ENCODE data around the gene MRAP2. TPM values are rescaled to one million over a fixed set of nuclear protein-coding genes. Genes with fewer than 3 reads are reported as not detected.

MRAP2 gene
- total RNA-seq, 1 donor from 2014 or later, result 4.2 TPM

GRCh38 chr6:83998021-83998584 is 35.5 kb upstream of the MRAP2 start:
- TF ChIP-seq POLR2AphosphoS5 (IDR thresholded peaks at IDR 0.05; ENCODE audit: insufficient read depth in 1 of 2, low read depth in 1 of 2) (no peak), POLR2A (IDR thresholded peaks at IDR 0.05) (no peak), CTCF (IDR thresholded peaks at IDR 0.05) (no peak)
- Histone ChIP-seq H3K9me3 (no peaks in the 10 kb centered on the region), H3K4me3 (no peak overlapping the region), H3K27ac (no peak overlapping the region), H3K4me1 (no peaks in the 10 kb centered on the region), H3K27me3 (no peaks in the 10 kb centered on the region), H3K36me3 (no peaks in the 10 kb centered on the region)
- no peak for DNase-seq (ENCODE audit: extremely low spot score in 2 of 2)
- intact Hi-C loops (cut with DNase I), result no loop called here

- H3K36me3 ChIP-seq, result no peaks in the 10 kb centered on the region
- no peak overlapping the region for H3K27ac ChIP-seq
- TF ChIP-seq CTCF (IDR thresholded peaks at IDR 0.05) (no peak), POLR2AphosphoS5 (IDR thresholded peaks at IDR 0.05; ENCODE audit: insufficient read depth in 1 of 2, low read depth in 1 of 2) (no peak), POLR2A (IDR thresholded peaks at IDR 0.05) (no peak)
- H3K9me3 ChIP-seq, result no peaks in the 10 kb centered on the region
- no peaks in the 10 kb centered on the region for H3K27me3 ChIP-seq
- intact Hi-C loops (cut with DNase I), result no loop called here
- H3K4me1 ChIP-seq, result no peaks in the 10 kb centered on the region
- no peak for DNase-seq (ENCODE audit: extremely low spot score in 2 of 2)
- H3K4me3 ChIP-seq, result no peak overlapping the region
Observed at GRCh38 chr6:84001119-84001518, 32.5 kb upstream of the MRAP2 start.

- intact Hi-C loops (cut with DNase I), result no loop called here
- no peaks in the 10 kb centered on the region for H3K4me1 ChIP-seq
- H3K27ac ChIP-seq, result no peak overlapping the region
- DNase-seq (ENCODE audit: extremely low spot score in 2 of 2), result no peak
- TF ChIP-seq POLR2AphosphoS5 (IDR thresholded peaks at IDR 0.05; ENCODE audit: insufficient read depth in 1 of 2, low read depth in 1 of 2), result no peak
- no peak overlapping the region for H3K4me3 ChIP-seq
- H3K27me3 ChIP-seq, result no peaks in the 10 kb centered on the region
- H3K9me3 ChIP-seq, result no peaks in the 10 kb centered on the region
- H3K36me3 ChIP-seq, result no peaks in the 10 kb centered on the region
Observed at GRCh38 chr6:84002226-84002625, 31.3 kb upstream of the MRAP2 start.

GRCh38 chr6:84003131-84003530 is 30.4 kb upstream of the MRAP2 start:
- intact Hi-C loops (cut with DNase I), result no loop called here

GRCh38 chr6:84003654-84004053 is 29.9 kb upstream of the MRAP2 start:
- Histone ChIP-seq H3K4me1 (no peaks in the 10 kb centered on the region), H3K9me3 (no peaks in the 10 kb centered on the region), H3K27me3 (no peaks in the 10 kb centered on the region), H3K4me3 (no peak overlapping the region), H3K27ac (no peak overlapping the region), H3K36me3 (no peaks in the 10 kb centered on the region)
- intact Hi-C loops (cut with DNase I), result no loop called here
- TF ChIP-seq POLR2A (IDR thresholded peaks at IDR 0.05) (no peak), CTCF (IDR thresholded peaks at IDR 0.05) (no peak), POLR2AphosphoS5 (IDR thresholded peaks at IDR 0.05; ENCODE audit: insufficient read depth in 1 of 2, low read depth in 1 of 2) (no peak)
- DNase-seq (ENCODE audit: extremely low spot score in 2 of 2), result no peak

More at GRCh38 chr6:84003131-84003530, 30.4 kb upstream of the MRAP2 start:
- no peak overlapping the region for H3K27ac ChIP-seq
- DNase-seq (ENCODE audit: extremely low spot score in 2 of 2), result no peak
- H3K36me3 ChIP-seq, result no peaks in the 10 kb centered on the region
- H3K4me1 ChIP-seq, result no peaks in the 10 kb centered on the region
- no peak overlapping the region for H3K4me3 ChIP-seq
- no peaks in the 10 kb centered on the region for H3K9me3 ChIP-seq
- H3K27me3 ChIP-seq, result no peaks in the 10 kb centered on the region
- TF ChIP-seq CTCF (IDR thresholded peaks at IDR 0.05) (no peak), POLR2AphosphoS5 (IDR thresholded peaks at IDR 0.05; ENCODE audit: insufficient read depth in 1 of 2, low read depth in 1 of 2) (no peak), POLR2A (IDR thresholded peaks at IDR 0.05) (no peak)
